Pancreas (tissue), 10 donors: Measurements from ENCODE around the gene UCN. TPM values are rescaled to one million over a fixed set of nuclear protein-coding genes. Genes with fewer than 3 reads are reported as not detected.
"Not testable (repeated sequence)": the region's sequence is repeated elsewhere in the genome, so short reads cannot be mapped to it uniquely, and the experiment has no call there.

Experiments used
- ATAC-seq, 4 donors: fragments of 200-7000 bp; cut with Tn5 transposase; one replicate each; pipeline versions ENCODE4 v1.8.0 to v1.9.1; 2020; ENCODE audit warnings: mild to moderate bottlenecking in 4 of 4, moderate library complexity in 4 of 4
- DNase-seq, 6 donors: peaks; one replicate each; pipeline ENCODE4 v3.0.0-alpha.2; 2020
- FAIRE-seq: peaks from 2 replicates; lab custom pipeline; 2012; peaks lifted over from hg19 to GRCh38; lab: Jason Lieb, UNC
- H3K27ac ChIP-seq, 4 donors: fragments of 200-600 bp; sonication (generic); 1 replicate in 3 of 4; 2 replicates in 1 of 4; pipeline versions ENCODE4 v1.5.0 to v1.8.0; 2020
- H3K27me3 ChIP-seq, 4 donors: fragments of 200-600 bp; one replicate each; pipeline ENCODE4 v1.8.0; 2021
- H3K36me3 ChIP-seq, 3 donors: fragments of 200-600 bp; sonication (generic) in 1 of 3; one replicate each; pipeline versions ENCODE4 v1.5.0 to v1.8.0; 2020 to 2021
- H3K4me1 ChIP-seq, 3 donors: fragments of 200-600 bp; one replicate each; pipeline ENCODE4 v1.8.0; 2021
- H3K4me3 ChIP-seq, 4 donors: fragments of 200-600 bp; sonication (generic) in 2 of 4; one replicate each; pipeline versions ENCODE4 v1.5.0 to v1.8.0; 2020 to 2021
- H3K9me3 ChIP-seq, 4 donors: fragments of 200-600 bp; one replicate each; pipeline ENCODE4 v1.8.0; 2021
- WGBS, 2 donors: extraction: QIAGEN DNeasy Blood & Tissue Kit; methylation state at CpG; one replicate each; pipeline ENCODE4 v1.1.7; 2013; 5-methylcytosine and 5-hydroxymethylcytosine counted together
- intact Hi-C, 3 donors: fragments of 100-400 bp; cut with DNase I; formaldehyde crosslinking; loops; one replicate each; pipeline versions ENCODE4 v1.11.1 to v1.14.2; 2022
- polyA plus RNA-seq, 2 donors: library from polyadenylated mRNA; stranded (reverse); fragments of 200-250 nt; gene quantifications; one replicate each; pipeline ENCODE4 v1.2.3, GENCODE V29; 2013
- total RNA-seq, 6 donors: library from RNA; stranded (reverse); fragmentation: NEBNext Ultra II Directional in 4 of 6; extraction: Animal tissue kit (Norgen Biotek cat#: 25700) in 4 of 6; gene quantifications; one replicate each; pipeline versions ENCODE4 v1.2.1 to v1.2.4, GENCODE V29; 2021 to 2023
- TF ChIP-seq, protein P1 (sequence below), 4 donors: fragments of 200-600 bp; sonication (generic) in 3 of 4; IDR thresholded peaks; one replicate each; pipeline versions ENCODE4 v1.5.0 to v1.8.0; 2021; ENCODE audit warnings: antibody characterized with exemption in 4 of 4
- donor health status: healthy with polysubstance abuse.
- donor health status: DM: no; HTN: no; CAD: no; lungs with moderate emphysema.
- donor health status: DM: no; HTN: no; CAD: no.
- donor health status: control.
- donor health status: control.
- donor health status: Bipolar disorder and iron deficiency.
- donor health status: DM: yes; HTN: yes; CAD: no.
- donor health status: DM: no; HTN: no; CAD: no.
- donor health status: DM: no; HTN: no; CAD: no.
- donor health status: DM: yes; HTN: yes; CAD: no.

UCN gene
- total and polyA plus RNA-seq, 8 donors, result 0.51 to 4.6 (median 0.86) TPM

DNA sequence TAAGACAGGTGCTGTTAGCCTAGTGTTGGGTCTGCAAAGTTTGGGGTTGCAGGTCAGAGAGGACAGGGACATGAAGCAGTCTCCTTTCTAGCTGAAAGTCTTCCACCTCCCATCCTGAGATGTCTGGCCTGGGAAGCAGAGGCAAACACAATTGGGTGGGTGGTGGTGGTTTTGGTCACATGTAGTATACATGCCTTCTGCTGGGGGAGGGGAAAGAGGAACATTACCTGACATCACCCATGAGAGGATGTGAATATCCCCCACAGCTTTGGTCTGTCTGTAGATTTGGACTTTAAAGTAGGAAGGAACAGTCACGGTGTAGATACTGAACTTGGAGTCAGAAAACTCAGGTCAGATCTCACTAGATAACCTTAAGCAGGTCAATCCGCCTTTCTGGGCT, 37.6 kb downstream of the UCN start:
- no peak for DNase-seq
- Histone ChIP-seq H3K4me3 (no peak overlapping the region), H3K36me3 (no peaks in the 10 kb centered on the region), H3K9me3 (no peaks in the 10 kb centered on the region), H3K27ac (no peak overlapping the region), H3K27me3 (no peaks in the 10 kb centered on the region), H3K4me1 (no peaks in the 10 kb centered on the region)
- ATAC-seq, result no peak
- WGBS, 2 donors, result 70 to 75% methylated on average over 2 of the region's 2 CpGs
- no peak for FAIRE-seq
- intact Hi-C loops, result no loop called here
- TF ChIP-seq, protein P1, sequence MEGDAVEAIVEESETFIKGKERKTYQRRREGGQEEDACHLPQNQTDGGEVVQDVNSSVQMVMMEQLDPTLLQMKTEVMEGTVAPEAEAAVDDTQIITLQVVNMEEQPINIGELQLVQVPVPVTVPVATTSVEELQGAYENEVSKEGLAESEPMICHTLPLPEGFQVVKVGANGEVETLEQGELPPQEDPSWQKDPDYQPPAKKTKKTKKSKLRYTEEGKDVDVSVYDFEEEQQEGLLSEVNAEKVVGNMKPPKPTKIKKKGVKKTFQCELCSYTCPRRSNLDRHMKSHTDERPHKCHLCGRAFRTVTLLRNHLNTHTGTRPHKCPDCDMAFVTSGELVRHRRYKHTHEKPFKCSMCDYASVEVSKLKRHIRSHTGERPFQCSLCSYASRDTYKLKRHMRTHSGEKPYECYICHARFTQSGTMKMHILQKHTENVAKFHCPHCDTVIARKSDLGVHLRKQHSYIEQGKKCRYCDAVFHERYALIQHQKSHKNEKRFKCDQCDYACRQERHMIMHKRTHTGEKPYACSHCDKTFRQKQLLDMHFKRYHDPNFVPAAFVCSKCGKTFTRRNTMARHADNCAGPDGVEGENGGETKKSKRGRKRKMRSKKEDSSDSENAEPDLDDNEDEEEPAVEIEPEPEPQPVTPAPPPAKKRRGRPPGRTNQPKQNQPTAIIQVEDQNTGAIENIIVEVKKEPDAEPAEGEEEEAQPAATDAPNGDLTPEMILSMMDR (IDR thresholded peaks at IDR 0.05), result no peak

DNA sequence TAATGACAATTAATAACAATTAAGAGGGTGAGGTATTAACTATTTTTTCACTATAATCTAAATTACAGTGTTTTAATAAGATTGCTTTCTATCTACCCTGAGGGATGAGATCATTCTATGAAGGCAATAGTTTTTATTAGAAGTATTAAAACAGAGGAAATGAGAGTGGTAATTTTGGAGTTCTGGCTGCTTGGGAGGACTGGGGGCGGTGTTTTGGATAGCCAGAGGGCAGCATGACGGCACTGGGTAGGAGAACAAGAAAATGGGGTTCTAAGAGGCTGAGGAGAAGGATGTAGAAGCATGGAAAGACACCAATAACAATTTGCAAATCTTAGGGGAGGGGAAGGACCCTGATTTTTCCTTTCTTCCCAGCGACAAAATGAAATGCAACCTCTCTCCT, 38.1 kb downstream of the UCN start:
- TF ChIP-seq, protein P1 (IDR thresholded peaks at IDR 0.05), result no peak

DNA sequence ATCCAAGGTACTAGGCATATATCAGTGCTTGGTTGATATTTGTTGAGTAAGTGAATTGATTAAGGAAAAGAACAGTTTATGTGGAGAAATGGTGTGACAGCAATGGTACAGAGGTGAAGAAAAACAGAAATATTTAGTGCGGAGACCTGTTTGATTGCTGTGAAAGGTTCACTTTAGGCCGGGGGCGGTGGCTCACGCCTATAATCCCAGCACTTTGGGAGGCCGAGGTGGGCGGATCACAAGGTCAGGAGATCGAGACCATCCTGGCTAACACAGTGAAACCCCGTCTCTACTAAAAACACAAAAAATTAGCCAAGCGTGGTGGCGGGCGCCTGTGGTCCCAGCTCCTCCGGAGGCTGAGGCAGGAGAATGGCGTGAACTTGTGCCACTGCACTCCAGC, 39.9 kb downstream of the UCN start:
- DNase-seq, result not testable (repeated sequence)

More for the DNA sequence above, 38.1 kb downstream of the UCN start:
- Histone ChIP-seq H3K4me3 (no peak overlapping the region), H3K9me3 (no peaks in the 10 kb centered on the region), H3K36me3 (no peaks in the 10 kb centered on the region), H3K27ac (no peak overlapping the region), H3K27me3 (no peaks in the 10 kb centered on the region), H3K4me1 (peaks cover 0 to under 1% (median 0%) of the 10 kb centered on the region in 3 donors)
- FAIRE-seq (no peak), ATAC-seq (no peak), DNase-seq (no peak)
- WGBS, 2 donors, result 76 to 87% methylated on average over 3 of the region's 3 CpGs
- intact Hi-C loops, result no loop called here

DNA sequence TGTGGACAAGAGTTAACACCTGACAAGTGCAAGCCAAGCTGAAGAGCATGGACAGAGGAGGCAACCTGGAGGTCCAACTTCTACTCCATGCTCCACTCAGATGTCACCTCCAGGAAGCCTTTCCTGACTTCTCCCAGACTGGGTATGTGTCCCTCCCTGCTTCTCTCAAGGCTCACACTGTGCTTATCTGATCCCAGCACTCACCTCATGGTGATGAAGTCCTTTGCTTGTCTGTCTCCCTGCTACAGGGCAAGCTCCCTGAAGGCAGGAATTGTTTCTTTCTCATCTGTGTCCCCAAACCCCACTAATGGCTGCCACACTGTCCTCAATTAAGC, 42.7 kb downstream of the UCN start:
- Histone ChIP-seq H3K27me3 (peaks cover 0 to 20% (median 0%) of the 10 kb centered on the region in 4 donors), H3K9me3 (no peaks in the 10 kb centered on the region), H3K27ac (no peak overlapping the region), H3K4me3 (no peak overlapping the region), H3K4me1 (peaks cover 0 to 6% (median 4%) of the 10 kb centered on the region in 3 donors), H3K36me3 (no peaks in the 10 kb centered on the region)
- FAIRE-seq (no peak), ATAC-seq (no peak), DNase-seq (no peak)
- TF ChIP-seq, protein P1 (IDR thresholded peaks at IDR 0.05), result no peak
- intact Hi-C loops, result no loop called here

More for the DNA sequence above, 39.9 kb downstream of the UCN start:
- H3K4me1 ChIP-seq, H3K36me3 ChIP-seq, H3K27me3 ChIP-seq, intact Hi-C loops, FAIRE-seq, H3K4me3 ChIP-seq, ATAC-seq, H3K27ac ChIP-seq, H3K9me3 ChIP-seq: not testable (repeated sequence)
- 77 to 80% methylated on average over 13 of the region's 13 CpGs for WGBS, 2 donors

DNA sequence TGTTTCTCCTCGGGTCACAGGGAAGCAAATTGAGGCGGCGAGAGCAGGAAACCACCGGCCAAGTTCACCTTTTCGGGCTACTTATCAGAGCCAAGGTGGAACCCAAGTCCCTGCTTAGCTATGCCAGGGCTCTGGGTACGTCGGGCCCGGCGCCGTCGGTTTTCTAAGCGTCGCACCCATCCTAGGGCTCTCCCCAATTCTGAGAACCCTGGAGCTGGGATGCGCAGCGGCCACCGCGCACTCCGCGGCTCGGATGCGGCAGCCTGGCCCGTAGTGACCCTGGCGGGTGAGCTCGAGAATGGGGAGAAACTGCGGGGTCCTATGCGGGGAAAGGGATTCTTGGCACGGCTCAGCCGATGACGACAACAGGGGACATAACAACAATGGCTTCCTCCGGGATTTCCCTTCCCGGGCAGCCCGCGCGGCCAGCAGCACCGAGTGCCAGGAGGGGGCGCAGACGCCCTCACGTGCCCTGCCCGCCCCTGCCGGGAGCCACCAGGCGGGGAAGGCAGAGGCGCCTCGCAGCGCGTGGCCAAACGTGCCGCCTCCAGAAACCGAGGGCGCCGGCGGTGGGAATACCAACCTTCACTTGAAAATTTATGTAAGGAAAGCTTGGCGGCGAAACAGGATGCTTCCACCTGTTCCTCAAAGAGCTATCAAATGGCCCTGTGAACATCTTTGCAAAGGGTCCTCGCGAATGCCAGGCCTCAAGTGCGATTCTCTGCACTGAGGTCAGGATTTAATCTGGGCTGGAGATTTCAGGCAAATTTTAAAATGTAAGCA, 43.3 kb downstream of the UCN start:
- TF ChIP-seq, protein P1 (IDR thresholded peaks at IDR 0.05), result peak in 2 of 4 donors; percentile 10 to 26
- intact Hi-C loops, result no loop called here
- ATAC-seq (peak; percentile 65 to 86 (median 81)), DNase-seq (peak; percentile 53 to 81 (median 62)), FAIRE-seq (no peak)
- Histone ChIP-seq H3K4me3 (peak overlapping the region in 2 of 4 donors; percentile 11 to 32), H3K27me3 (peaks cover 0 to 20% (median 0%) of the 10 kb centered on the region in 4 donors), H3K36me3 (no peaks in the 10 kb centered on the region), H3K27ac (no peak overlapping the region), H3K9me3 (no peaks in the 10 kb centered on the region), H3K4me1 (peaks cover 0 to 6% (median 4%) of the 10 kb centered on the region in 3 donors)
- WGBS, 2 donors, result 4 to 6% methylated on average over 51 to 56 of the region's 56 CpGs
